Central memory CD8-positive, alpha-beta T cell (primary cell): Measurements from ENCODE around the gene HRH3.

Experiments
- ATAC-seq: fragments of 150-1000 bp; cut with Tn5 transposase; replicated peaks from 2 replicates; pipeline ENCODE4 v1.10.0; 2022; ENCODE audit warnings: mild to moderate bottlenecking, moderate FRiP score, moderate number of reproducible peaks; ENCODE audit not compliant: poor library complexity, severe bottlenecking; ENCODE audit errors: extremely low read depth
- DNase-seq, 2 donors: peaks; one replicate each; pipeline ENCODE4 v3.0.0; 2021; ENCODE audit warnings: low spot score in 2 of 2
- H3K27ac Mint-ChIP-seq: one replicate; pipeline ENCODE4 v1.8.0; 2022; ENCODE audit warnings: low read depth, mild to moderate bottlenecking, moderate library complexity, mixed read lengths
- H3K27me3 Mint-ChIP-seq: one replicate; pipeline ENCODE4 v1.8.0; 2022; ENCODE audit warnings: mixed read lengths
- H3K36me3 Mint-ChIP-seq: one replicate; pipeline ENCODE4 v1.8.0; 2022; ENCODE audit warnings: mild to moderate bottlenecking, moderate library complexity, mixed read lengths; ENCODE audit not compliant: insufficient read depth
- H3K4me1 Mint-ChIP-seq: one replicate; pipeline ENCODE4 v1.8.0; 2022; ENCODE audit warnings: mixed read lengths
- H3K4me3 Mint-ChIP-seq: one replicate; pipeline ENCODE4 v1.8.0; 2022; ENCODE audit warnings: mild to moderate bottlenecking, moderate library complexity, mixed read lengths
- H3K9me3 Mint-ChIP-seq: one replicate; pipeline ENCODE4 v1.8.0; 2022; ENCODE audit warnings: mixed read lengths

Gene HRH3

DNA sequence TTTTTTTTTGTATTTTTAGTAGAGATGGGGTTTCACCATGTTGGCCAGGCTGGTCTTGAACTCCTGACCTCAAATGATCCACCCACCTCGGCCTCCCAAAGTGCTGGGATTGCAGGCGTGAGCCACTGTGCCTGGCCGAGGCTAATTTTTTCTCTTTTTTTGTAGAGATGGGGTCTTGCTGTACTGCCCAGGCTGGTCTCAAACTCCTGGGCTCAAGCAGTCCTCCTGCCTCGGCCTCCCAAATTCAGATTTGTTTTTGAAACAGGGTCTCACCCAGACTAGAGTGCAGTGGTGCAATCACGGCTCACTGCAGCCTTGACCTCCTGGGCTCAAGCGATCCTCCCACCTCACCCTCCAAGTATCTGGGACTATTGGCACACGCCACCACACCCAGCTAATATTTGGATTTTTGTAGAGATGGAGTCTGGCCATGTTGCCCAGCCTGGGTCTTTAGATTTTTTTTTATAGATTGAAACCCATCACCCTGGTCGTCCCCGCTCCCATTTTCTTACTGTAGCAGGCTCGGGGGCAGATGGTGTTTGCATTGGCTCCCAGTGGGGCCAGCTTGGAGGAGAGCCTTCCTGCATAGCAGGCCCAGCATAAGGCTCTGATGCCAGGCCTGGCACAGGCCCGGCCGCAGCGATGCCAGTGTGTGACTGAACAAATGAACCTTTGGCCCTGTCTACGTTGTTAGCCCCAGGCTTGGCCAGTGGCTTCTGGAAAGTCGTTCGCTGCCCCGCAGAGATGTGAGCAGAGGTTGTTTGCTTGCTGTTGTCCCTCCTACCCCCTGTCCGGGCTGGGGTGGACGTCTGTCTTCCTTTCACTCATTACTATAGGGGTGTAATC, 41.5 kb downstream of the HRH3 start:
- Mint-ChIP-seq H3K4me3 (no peak overlapping the region), H3K36me3 (peaks cover 18% of the 10 kb centered on the region), H3K4me1 (peaks cover 9% of the 10 kb centered on the region), H3K27me3 (no peaks in the 10 kb centered on the region), H3K9me3 (no peaks in the 10 kb centered on the region), H3K27ac (no peak overlapping the region)
- ATAC-seq (no peak), DNase-seq (no peak)

DNA sequence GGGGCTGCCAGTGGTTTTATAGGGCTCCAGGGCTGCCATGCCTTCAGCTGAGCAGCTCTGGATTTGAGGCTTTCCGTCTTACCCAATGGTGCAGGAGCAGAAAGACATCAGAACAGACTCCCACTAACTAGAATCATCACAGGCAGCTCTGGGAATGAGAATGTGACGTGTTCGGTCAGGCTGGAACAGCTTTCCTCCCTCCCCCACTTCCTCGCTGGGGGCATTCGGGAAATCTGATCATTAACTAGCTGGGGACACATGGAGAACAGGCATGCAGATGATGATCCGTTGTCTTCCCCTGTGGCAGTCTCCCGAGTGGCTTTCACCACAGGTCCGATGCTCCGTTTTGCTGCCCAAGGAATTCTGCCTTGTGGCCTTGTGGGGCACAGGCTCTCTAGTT, 42.8 kb downstream of the HRH3 start:
- ATAC-seq (no peak), DNase-seq (no peak)
- Mint-ChIP-seq H3K4me1 (peaks cover 5% of the 10 kb centered on the region), H3K27ac (no peak overlapping the region), H3K4me3 (no peak overlapping the region), H3K27me3 (no peaks in the 10 kb centered on the region), H3K9me3 (no peaks in the 10 kb centered on the region), H3K36me3 (peaks cover 13% of the 10 kb centered on the region)

DNA sequence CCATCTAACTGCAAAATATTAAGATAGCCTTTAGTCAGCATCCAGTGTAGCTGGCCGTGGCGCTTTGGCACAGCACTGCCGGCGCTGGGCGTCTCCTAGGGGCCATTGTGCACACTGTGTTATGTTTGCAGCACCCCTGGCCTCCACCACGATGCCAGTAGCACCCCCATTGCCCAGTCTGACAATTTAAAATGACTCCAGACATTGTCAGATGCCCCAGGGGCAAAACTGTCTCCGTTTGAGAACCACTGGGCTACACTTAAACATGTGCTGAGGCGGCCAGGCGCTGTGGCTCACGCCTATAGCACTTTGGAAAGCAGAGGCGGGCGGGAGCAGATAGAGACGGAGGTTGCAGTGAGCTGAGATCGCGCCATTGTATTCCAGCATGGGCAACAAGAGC, 43.2 kb downstream of the HRH3 start:
- no peak overlapping the region for H3K27ac Mint-ChIP-seq
- H3K36me3 Mint-ChIP-seq = peaks cover 10% of the 10 kb centered on the region
- no peak overlapping the region for H3K4me3 Mint-ChIP-seq
- peaks cover 2% of the 10 kb centered on the region for H3K4me1 Mint-ChIP-seq
- no peaks in the 10 kb centered on the region for H3K9me3 Mint-ChIP-seq
- ATAC-seq = no peak
- no peaks in the 10 kb centered on the region for H3K27me3 Mint-ChIP-seq
- DNase-seq = no peak

DNA sequence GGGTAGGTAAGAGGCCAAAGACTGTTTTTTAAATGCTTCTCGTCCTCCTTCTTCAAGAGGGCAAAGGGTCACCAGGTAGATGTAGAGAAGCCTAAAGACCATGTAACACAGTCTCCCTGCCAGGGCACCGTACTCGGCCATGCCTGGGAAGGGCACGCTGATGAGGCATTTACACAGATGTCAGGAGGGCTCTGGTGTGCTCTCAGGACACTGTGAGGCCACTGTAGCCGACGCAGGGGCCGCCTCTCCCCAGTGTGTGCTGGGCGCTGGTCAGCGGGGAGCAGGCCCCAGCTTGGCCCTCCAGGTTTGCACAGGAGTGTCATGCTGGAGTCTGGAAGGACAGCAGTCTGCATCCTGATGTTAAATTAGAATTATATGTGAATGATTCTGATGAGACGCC, 44.4 kb downstream of the HRH3 start:
- Mint-ChIP-seq H3K4me1 (no peaks in the 10 kb centered on the region), H3K4me3 (no peak overlapping the region), H3K9me3 (no peaks in the 10 kb centered on the region), H3K27me3 (no peaks in the 10 kb centered on the region), H3K36me3 (peaks cover 10% of the 10 kb centered on the region), H3K27ac (no peak overlapping the region)
- ATAC-seq (no peak), DNase-seq (no peak)

DNA sequence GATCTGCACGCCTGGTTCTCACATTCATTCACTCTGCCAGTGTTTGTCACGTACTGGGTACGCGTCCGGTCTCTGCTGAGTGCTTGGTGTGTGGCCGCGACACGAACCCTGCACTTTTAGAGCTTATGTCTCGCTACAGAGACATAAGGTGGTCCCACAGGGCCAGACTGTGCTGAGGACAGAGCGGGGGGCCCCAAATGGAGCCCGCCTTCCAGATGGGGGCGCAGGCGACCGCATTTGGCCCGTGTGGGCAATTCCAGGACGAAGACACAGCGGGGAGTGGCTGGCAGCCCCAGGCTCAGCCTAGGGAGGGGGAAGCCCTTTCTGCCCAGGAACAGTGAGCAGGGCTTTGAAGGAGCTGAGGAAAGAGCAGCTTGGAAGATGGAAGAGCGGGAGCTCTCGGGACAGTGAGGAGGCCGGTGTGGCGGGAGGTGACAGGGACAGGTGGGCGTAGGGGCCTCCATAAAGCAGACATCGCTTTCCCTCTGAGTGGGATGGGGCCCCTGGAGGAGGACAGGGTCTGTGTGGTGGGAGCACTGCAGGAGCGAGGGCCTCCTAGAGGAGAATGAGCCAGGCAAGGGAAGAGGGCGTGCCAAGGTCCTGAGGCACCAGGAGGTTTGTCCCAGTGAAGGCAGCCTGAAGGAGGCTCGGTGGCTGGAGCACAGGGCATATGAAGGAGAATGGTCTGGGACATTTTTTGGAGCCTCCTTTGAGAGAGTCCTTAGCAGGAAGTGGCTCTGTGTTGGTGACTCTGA, 45.0 kb downstream of the HRH3 start:
- ATAC-seq (no peak), DNase-seq (no peak)
- H3K27ac Mint-ChIP-seq = no peak overlapping the region
- peaks cover 10% of the 10 kb centered on the region for H3K36me3 Mint-ChIP-seq
- H3K4me3 Mint-ChIP-seq = no peak overlapping the region
- no peaks in the 10 kb centered on the region for H3K4me1 Mint-ChIP-seq
- no peaks in the 10 kb centered on the region for H3K27me3 Mint-ChIP-seq
- H3K9me3 Mint-ChIP-seq = no peaks in the 10 kb centered on the region

DNA sequence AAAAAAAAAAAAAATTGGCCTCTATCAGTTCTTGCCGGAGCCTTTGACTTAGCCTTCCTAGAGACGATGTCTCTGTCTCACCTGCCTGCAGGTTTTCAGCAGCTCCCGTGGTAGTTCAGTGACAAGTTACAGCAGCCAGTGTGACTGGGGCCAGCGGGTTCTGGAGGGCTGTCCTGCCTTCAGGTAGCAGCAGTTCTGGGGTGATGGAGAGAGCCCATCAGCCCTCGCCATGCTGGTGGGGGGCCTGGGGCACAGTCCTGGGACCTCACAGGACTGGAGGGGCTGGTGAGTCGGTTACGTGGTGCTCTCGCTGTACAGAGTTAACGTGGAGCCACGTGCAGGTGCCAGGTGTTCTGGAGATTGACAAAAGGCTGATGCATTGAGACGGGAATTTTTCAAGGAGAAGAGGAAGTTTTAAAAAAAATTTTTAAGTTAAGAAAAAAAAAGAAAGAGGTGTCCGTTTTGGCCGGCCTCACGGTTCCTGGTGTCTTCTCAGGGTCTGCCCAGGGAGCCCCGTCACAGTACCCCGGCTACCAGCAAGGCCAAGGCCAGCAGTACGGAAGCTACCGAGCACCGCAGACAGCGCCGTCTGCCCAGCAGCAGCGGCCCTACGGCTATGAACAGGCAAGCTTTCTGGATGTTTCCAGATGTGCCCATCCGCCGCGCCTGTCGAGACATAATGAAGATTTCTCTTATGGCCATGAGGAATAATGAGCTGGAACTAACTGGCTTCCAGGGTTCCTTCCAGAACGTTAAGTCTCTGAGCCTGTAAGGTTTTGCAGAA, 45.9 kb downstream of the HRH3 start:
- Mint-ChIP-seq H3K27me3 (no peaks in the 10 kb centered on the region), H3K27ac (no peak overlapping the region), H3K4me1 (no peaks in the 10 kb centered on the region), H3K9me3 (no peaks in the 10 kb centered on the region), H3K4me3 (no peak overlapping the region), H3K36me3 (peaks cover 10% of the 10 kb centered on the region)
- DNase-seq (no peak), ATAC-seq (no peak)

DNA sequence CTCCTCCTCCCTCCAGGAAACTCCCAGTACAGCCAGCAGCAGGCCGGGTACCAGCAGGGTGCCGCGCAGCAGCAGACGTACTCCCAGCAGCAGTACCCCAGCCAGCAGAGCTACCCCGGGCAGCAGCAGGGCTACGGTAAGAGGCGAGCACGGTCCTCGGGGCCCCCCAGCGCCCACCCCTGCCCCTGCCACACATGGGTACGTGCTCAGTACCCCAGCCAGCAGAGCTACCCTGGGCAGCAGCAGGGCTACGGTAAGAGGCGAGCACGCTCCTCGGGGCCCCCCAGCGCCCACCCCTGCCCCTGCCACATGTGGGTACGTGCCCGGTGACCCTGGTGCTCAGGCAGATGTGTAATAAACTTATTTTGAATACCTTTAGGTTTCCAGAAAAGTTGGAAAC, 47.4 kb downstream of the HRH3 start:
- Mint-ChIP-seq H3K4me1 (no peaks in the 10 kb centered on the region), H3K4me3 (no peak overlapping the region), H3K9me3 (no peaks in the 10 kb centered on the region), H3K36me3 (peaks cover 8% of the 10 kb centered on the region), H3K27ac (no peak overlapping the region), H3K27me3 (no peaks in the 10 kb centered on the region)
- ATAC-seq (no peak), DNase-seq (no peak)

DNA sequence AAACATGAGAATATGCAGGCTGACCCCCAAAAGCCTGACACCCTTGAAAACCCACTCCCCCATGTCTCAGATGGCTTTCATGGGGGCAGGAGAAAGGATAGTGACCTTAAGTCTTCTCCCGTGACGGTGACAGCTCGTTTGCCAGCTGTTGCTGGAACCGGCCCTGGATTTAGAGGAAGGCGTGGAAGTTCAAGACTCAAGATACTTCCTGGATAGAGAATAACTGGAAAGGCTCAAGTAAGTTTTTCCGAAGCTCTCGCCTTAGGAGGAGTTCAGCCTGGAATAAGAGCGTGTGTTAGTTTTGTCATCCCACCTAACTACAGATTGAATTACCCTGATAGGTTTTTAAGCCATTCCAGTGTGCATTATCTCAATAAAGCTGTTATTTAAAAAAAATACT, 48.8 kb downstream of the HRH3 start:
- Mint-ChIP-seq H3K36me3 (peaks cover 8% of the 10 kb centered on the region), H3K9me3 (no peaks in the 10 kb centered on the region), H3K27me3 (no peaks in the 10 kb centered on the region), H3K27ac (peak overlapping the region; percentile 16), H3K4me1 (no peaks in the 10 kb centered on the region), H3K4me3 (no peak overlapping the region)
- DNase-seq = no peak
- no peak for ATAC-seq

DNA sequence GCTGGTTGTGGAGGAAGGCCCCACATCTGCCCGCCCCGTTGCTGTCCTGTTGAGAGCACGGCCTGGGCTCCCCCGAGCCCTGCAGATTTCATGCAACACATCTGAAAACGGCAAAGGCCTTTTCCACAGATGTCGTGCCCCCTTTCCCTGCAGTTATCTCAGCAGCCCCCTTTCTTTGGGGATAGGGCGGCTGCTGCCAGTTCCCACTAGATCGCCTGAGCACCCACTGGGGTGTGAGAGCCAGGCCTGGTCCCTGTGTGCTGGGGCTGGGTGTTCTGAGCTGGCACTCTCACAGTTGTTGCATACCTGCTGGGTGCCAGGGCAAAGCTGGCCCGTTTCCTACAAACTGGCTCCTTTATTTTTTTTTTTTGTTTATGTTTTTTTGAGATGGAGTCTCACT, 49.5 kb downstream of the HRH3 start:
- ATAC-seq = no peak

DNA sequence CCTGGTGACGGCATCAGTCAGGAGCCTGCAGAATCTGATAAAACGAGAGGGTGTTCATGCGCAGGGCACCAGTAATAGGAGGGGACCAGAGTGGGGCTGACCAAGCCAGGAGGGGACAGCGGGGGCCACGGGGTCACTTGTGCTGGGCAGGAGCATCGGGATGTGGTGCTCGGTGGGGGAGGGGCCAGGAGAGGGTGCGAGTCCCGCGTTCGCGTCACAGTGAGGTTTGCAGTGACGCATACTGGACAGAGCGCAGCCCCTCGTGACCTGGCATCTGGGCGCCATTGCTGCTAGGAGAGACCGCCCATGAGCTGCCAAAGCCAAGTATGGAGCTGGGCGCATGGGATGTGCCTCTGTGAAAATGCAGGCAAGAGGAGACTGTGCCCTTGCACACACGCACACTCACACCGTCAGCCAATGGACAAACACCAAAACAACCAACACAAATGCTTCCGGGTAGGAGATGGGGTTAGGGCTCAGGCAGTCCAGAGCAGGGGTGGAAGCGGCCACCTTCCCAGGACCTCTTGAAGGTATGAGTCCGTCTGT, 51.1 kb downstream of the HRH3 start:
- ATAC-seq (no peak), DNase-seq (no peak)
- Mint-ChIP-seq H3K36me3 (peaks cover 6% of the 10 kb centered on the region), H3K27me3 (no peaks in the 10 kb centered on the region), H3K27ac (no peak overlapping the region), H3K9me3 (no peaks in the 10 kb centered on the region), H3K4me3 (no peak overlapping the region), H3K4me1 (no peaks in the 10 kb centered on the region)

More for the DNA sequence above, 49.5 kb downstream of the HRH3 start:
- Mint-ChIP-seq H3K36me3 (peaks cover 6% of the 10 kb centered on the region), H3K9me3 (no peaks in the 10 kb centered on the region), H3K27me3 (no peaks in the 10 kb centered on the region), H3K27ac (peak overlapping the region; percentile 57), H3K4me3 (no peak overlapping the region), H3K4me1 (no peaks in the 10 kb centered on the region)
- DNase-seq = no peak

DNA sequence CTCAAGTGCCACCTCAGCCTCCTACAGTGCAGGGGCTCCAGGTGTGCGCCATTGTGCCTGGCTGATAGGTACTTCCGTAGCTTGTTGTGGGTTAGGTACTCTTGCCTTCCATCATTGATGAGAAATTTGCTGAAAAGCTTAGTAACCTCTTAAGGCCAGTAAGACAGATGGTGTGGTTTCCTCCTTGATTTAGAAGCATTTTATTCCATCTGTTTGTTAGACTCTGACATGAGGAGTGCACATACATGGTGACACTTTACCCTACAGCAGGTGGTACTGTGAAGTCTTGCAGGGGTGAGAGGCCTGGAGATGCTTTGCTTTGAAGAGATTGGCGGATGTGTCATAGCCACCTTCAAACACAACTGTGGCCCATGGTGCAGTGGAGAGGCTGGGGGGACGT, 52.0 kb downstream of the HRH3 start:
- no peaks in the 10 kb centered on the region for H3K4me1 Mint-ChIP-seq
- no peak overlapping the region for H3K4me3 Mint-ChIP-seq
- no peaks in the 10 kb centered on the region for H3K27me3 Mint-ChIP-seq
- H3K36me3 Mint-ChIP-seq = peaks cover 7% of the 10 kb centered on the region
- no peaks in the 10 kb centered on the region for H3K9me3 Mint-ChIP-seq
- ATAC-seq = no peak
- no peak for DNase-seq
- H3K27ac Mint-ChIP-seq = no peak overlapping the region

DNA sequence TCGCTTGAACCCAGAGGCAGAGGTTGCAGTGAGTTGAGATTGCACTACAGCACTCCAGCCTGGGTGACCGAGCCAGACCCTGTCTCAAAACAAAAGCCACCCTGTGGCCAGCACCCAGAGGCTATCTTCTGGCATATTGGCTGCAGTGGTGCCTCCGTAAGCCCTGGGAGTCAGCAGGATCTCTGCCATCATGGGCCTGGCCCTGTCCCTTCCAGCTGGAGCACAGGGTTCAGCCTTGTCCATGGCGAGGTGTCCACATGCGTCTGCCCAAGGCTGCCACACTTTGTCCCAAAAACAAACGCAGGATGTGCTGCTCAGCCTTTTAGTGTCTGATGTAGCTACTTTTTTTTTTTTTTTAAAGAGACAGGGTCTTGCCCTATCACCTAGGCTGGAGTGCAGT, 52.6 kb downstream of the HRH3 start:
- no peak for DNase-seq
- H3K4me1 Mint-ChIP-seq = no peaks in the 10 kb centered on the region
- H3K27me3 Mint-ChIP-seq = no peaks in the 10 kb centered on the region
- H3K36me3 Mint-ChIP-seq = peaks cover 8% of the 10 kb centered on the region
- H3K4me3 Mint-ChIP-seq = no peak overlapping the region
- H3K27ac Mint-ChIP-seq = no peak overlapping the region
- H3K9me3 Mint-ChIP-seq = no peaks in the 10 kb centered on the region
- no peak for ATAC-seq
